ENCODE data around the gene DUSP7. TPM values are rescaled to one million over a fixed set of nuclear protein-coding genes. Genes with fewer than 3 reads are reported as not detected.

DUSP7 gene
- total and polyA plus RNA-seq, 2 donors (not counting 3 experiments of a cell fraction or from before 2014, with no cell fraction given) = 29.2 to 37.7 TPM

DNA sequence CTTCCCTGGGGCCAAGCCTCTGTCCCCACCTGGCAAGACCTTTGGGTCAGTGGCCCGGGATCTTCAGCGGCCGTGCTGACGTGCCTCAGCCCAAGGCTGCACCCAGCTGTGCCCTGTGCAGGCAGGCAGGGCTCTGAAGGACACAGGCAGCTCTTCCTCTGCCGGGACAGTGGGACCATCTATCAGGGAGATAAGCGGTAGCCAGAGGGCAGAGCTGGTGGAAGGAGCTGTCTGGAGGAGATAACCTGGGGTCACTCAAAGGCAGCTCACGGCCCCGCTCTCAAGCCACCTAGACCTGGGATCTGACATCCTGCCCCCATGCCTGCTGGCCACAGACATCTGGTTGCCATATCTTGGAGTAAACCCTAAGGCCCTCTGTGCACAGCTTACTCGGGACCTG is 27.3 kb downstream of the DUSP7 start:
- no peak overlapping the region for H3K9ac ChIP-seq (replicated peaks; ENCODE audit: extremely low read depth, insufficient read depth, low read length)
- H3K27ac ChIP-seq (ENCODE audit: insufficient read depth, low read depth, low read length) = no peak overlapping the region
- no peaks in the 10 kb centered on the region for H3K79me2 ChIP-seq (ENCODE audit: control insufficient read depth, insufficient read depth, low read length)
- FAIRE-seq (no peak), DNase-seq (ENCODE audit: low read depth, low spot score) (no peak)
- BruUV-seq (replicated peaks) = no TSS peak
- intact Hi-C loops (cut with micrococcal nuclease) = no loop called here
- CTCF ChIA-PET = interaction anchor here (1.0 to 2.2 kb wide), 4 partner anchors 12 to 94 kb away, joined by 3 to 7 read pairs (median 5); partner anchors contain the start of gene DUSP7
- no peak overlapping the region for H3K4me2 ChIP-seq (ENCODE audit: insufficient read depth, low read length)
- no peaks in the 10 kb centered on the region for H3K4me1 ChIP-seq (ENCODE audit: control insufficient read depth, extremely low read depth, insufficient read depth, low read length)
- no peaks in the 10 kb centered on the region for H3K27me3 ChIP-seq (ENCODE audit: control insufficient read depth in 2 of 2, insufficient read depth in 2 of 2, low read length in 2 of 2)
- H3K4me3 ChIP-seq (replicated peaks in 1 of 3; ENCODE audit: insufficient read depth in 1 of 3, low read depth in 1 of 3, low read length in 3 of 3) = no peak overlapping the region
- dilution Hi-C loops (cut with MboI; ENCODE audit: extremely low pct_ligation_motif_present, low sequenced_read_pairs) = no loop called here
- no peaks in the 10 kb centered on the region for H4K20me1 ChIP-seq (replicated peaks; ENCODE audit: control insufficient read depth, extremely low read depth, insufficient read depth, low read length)
- TF ChIP-seq GATA2 (IDR thresholded peaks at IDR 0.05; ENCODE audit: insufficient read depth, insufficient read length, low read depth, low read length) (no peak), EZH2 (IDR thresholded peaks at IDR 0.05; ENCODE audit: borderline replicate concordance, low read depth, low read length, severe bottlenecking) (no peak), MYC (IDR thresholded peaks at IDR 0.05; ENCODE audit: low read depth, low read length) (no peak), POLR2A (IDR thresholded peaks at IDR 0.05; ENCODE audit: low read depth, low read length) (no peak), FOS (IDR thresholded peaks at IDR 0.05; ENCODE audit: borderline replicate concordance, insufficient read depth, low read length) (no peak), POLR2AphosphoS5 (IDR thresholded peaks at IDR 0.05; ENCODE audit: insufficient read depth, low read depth, low read length) (no peak), JUN (IDR thresholded peaks at IDR 0.05; ENCODE audit: borderline replicate concordance, insufficient read depth, insufficient read length, low read depth) (no peak)
- TF ChIP-seq, protein P1, sequence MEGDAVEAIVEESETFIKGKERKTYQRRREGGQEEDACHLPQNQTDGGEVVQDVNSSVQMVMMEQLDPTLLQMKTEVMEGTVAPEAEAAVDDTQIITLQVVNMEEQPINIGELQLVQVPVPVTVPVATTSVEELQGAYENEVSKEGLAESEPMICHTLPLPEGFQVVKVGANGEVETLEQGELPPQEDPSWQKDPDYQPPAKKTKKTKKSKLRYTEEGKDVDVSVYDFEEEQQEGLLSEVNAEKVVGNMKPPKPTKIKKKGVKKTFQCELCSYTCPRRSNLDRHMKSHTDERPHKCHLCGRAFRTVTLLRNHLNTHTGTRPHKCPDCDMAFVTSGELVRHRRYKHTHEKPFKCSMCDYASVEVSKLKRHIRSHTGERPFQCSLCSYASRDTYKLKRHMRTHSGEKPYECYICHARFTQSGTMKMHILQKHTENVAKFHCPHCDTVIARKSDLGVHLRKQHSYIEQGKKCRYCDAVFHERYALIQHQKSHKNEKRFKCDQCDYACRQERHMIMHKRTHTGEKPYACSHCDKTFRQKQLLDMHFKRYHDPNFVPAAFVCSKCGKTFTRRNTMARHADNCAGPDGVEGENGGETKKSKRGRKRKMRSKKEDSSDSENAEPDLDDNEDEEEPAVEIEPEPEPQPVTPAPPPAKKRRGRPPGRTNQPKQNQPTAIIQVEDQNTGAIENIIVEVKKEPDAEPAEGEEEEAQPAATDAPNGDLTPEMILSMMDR (IDR thresholded peaks at IDR 0.05; ENCODE audit: extremely low read depth in 1 of 2, insufficient read depth in 1 of 2, low read depth in 1 of 2, low read length in 2 of 2) = no peak
- TF ChIP-seq, protein P2, sequence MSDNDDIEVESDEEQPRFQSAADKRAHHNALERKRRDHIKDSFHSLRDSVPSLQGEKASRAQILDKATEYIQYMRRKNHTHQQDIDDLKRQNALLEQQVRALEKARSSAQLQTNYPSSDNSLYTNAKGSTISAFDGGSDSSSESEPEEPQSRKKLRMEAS (IDR thresholded peaks at IDR 0.05; ENCODE audit: insufficient read depth, insufficient read length) = no peak
- no peak overlapping the region for H2AFZ ChIP-seq (ENCODE audit: low read depth, low read length)
- H3K9me1 ChIP-seq (replicated peaks; ENCODE audit: control insufficient read depth, extremely low read depth, insufficient read depth, low read length) = no peaks in the 10 kb centered on the region
- no peaks in the 10 kb centered on the region for H3K9me3 ChIP-seq (replicated peaks; ENCODE audit: control insufficient read depth, insufficient read depth, low read length)
- no peaks in the 10 kb centered on the region for H3K36me3 ChIP-seq (ENCODE audit: control insufficient read depth in 2 of 2, extremely low read depth in 1 of 2, insufficient read depth in 2 of 2, low read length in 2 of 2)
- POLR2A ChIA-PET = no interaction called here
